Measurements from ENCODE around the gene ETFB.

DNA sequence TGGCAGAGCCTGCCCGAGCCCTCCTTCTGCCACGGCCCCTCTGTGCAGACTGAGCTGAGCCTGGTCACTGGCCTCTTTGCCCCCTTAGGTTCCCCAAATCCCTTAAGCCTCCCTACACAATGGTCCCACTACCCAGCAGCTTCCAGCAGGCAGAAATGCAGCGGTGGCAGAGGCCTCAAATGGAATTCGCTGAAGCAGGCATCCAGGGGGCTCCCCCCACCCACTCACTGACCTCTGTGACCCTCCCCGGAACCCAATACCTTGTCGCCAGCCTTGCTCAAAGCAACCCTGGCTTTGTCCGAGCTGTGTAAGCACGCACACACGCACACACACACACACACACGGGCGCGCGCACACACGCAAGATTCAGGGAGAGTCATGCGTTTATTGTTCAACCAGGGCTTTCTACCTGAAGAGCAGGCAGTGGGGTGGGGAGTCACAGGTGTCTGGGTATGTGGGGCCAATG is 21.8 kb upstream of the ETFB start, which contains the start of gene LIM2:
- TF ChIP-seq POLR2A (IDR thresholded peaks at IDR 0.05; ENCODE audit: extremely low read depth, insufficient read length) (no peak), MYC (IDR thresholded peaks at IDR 0.05; ENCODE audit: low read depth, low read length) (no peak)
- TF ChIP-seq, protein P1, sequence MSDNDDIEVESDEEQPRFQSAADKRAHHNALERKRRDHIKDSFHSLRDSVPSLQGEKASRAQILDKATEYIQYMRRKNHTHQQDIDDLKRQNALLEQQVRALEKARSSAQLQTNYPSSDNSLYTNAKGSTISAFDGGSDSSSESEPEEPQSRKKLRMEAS (IDR thresholded peaks at IDR 0.05; ENCODE audit: low read depth, low read length): no peak
- TF ChIP-seq, protein P2, sequence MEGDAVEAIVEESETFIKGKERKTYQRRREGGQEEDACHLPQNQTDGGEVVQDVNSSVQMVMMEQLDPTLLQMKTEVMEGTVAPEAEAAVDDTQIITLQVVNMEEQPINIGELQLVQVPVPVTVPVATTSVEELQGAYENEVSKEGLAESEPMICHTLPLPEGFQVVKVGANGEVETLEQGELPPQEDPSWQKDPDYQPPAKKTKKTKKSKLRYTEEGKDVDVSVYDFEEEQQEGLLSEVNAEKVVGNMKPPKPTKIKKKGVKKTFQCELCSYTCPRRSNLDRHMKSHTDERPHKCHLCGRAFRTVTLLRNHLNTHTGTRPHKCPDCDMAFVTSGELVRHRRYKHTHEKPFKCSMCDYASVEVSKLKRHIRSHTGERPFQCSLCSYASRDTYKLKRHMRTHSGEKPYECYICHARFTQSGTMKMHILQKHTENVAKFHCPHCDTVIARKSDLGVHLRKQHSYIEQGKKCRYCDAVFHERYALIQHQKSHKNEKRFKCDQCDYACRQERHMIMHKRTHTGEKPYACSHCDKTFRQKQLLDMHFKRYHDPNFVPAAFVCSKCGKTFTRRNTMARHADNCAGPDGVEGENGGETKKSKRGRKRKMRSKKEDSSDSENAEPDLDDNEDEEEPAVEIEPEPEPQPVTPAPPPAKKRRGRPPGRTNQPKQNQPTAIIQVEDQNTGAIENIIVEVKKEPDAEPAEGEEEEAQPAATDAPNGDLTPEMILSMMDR (IDR thresholded peaks at IDR 0.05; ENCODE audit: low read depth, low read length): no peak
